AG04449 (cell line): ENCODE measurements around the gene METTL5.
"Not testable (repeated sequence)": the region's sequence is repeated elsewhere in the genome, so short reads cannot be mapped to it uniquely, and the experiment has no call there.

Experiments used
- CTCF ChIA-PET: fragments of 350-600 bp; formaldehyde crosslinking; extraction: SDS; loops from one replicate; lab custom pipeline; 2021; ENCODE audit warnings: antibody characterized with exemption; lab: Yijun Ruan, JAX
- POLR2A ChIA-PET: fragments of 400-600, 350-600 bp; formaldehyde crosslinking; extraction: SDS; loops from one replicate; lab custom pipeline; 2020; ENCODE audit warnings: antibody characterized with exemption, inconsistent platforms; lab: Yijun Ruan, JAX
- DNase-seq: peaks from one replicate; pipeline ENCODE4 v3.0.0-alpha.2; 2010; ENCODE audit warnings: low read depth, low spot score
- H3K4me3 ChIP-seq: 2 replicates; pipeline ENCODE4 v1.5.1; 2011; ENCODE audit warnings: low read depth, mild to moderate bottlenecking, control low read depth, low read length
- CTCF ChIP-seq: IDR thresholded peaks from one replicate; pipeline ENCODE4 v1.5.1; 2011; ENCODE audit warnings: mild to moderate bottlenecking, moderate library complexity, low read length, control low read depth, inconsistent platforms; ENCODE audit not compliant: insufficient read depth; ENCODE audit errors: missing control alignments

METTL5 gene

DNA sequence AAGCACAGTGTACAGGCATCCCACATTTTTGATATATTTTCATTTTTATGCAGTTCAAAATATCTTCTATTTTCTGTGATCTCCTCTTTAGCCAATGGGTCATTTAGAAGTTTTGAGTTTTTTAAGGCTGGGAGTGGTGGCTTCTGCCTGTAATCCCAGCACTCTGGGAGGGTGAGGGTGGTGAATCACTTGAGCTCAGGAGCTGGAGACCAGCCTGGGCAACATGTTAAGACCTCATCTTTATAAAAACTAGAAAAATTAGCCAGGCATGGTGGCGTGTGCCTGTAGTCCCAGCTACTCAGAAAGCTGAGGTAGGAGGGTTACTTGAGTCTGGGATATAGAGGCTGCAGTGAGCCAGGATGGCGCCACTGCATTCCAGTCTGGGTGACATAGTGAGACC, 20.3 kb upstream of the METTL5 start:
- POLR2A ChIA-PET: no interaction called here
- CTCF ChIA-PET: interaction anchor here (1.1 kb wide), 1 partner anchor 21 kb away, joined by 4 read pairs; no protein-coding TSS in a partner anchor

DNA sequence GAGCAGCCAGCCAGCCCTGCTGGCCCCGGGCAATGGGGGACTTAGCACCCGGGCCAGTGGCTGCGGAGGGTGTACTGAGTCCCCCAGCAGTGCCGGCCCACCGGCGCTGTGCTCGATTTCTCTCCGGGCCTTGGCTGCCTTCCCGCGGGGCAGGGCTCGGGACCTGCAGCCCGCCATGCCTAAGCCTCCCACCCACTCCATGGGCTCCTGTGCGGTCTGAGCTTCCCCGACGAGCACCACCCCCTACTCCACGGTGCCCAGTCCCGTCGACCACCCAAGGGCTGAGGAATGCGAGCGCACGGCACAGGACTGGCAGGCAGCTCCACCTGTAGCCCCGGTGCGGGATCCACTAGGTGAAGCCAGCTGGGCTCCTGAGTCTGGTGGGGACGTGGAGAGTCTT, 16.9 kb upstream of the METTL5 start:
- POLR2A ChIA-PET, DNase-seq, H3K4me3 ChIP-seq: not testable (repeated sequence)
- CTCF ChIA-PET: interaction anchor here (2.4 kb wide), 1 partner anchor 14 kb away, joined by 8 read pairs; the partner anchor contains the start of gene UBR3

More for the DNA sequence above, 20.3 kb upstream of the METTL5 start:
- TF ChIP-seq CTCF: no peak
- H3K4me3 ChIP-seq: no peak overlapping the region
- DNase-seq: no peak

GRCh38 chr2:169840747-169841142, 16.0 kb upstream of the METTL5 start:
- no peak for TF ChIP-seq CTCF
- POLR2A ChIA-PET: no interaction called here
- DNase-seq: no peak
- H3K4me3 ChIP-seq: no peak overlapping the region
- CTCF ChIA-PET: interaction anchor here (1.4 kb wide), 1 partner anchor 33 kb away, joined by 4 read pairs; no protein-coding TSS in a partner anchor

DNA sequence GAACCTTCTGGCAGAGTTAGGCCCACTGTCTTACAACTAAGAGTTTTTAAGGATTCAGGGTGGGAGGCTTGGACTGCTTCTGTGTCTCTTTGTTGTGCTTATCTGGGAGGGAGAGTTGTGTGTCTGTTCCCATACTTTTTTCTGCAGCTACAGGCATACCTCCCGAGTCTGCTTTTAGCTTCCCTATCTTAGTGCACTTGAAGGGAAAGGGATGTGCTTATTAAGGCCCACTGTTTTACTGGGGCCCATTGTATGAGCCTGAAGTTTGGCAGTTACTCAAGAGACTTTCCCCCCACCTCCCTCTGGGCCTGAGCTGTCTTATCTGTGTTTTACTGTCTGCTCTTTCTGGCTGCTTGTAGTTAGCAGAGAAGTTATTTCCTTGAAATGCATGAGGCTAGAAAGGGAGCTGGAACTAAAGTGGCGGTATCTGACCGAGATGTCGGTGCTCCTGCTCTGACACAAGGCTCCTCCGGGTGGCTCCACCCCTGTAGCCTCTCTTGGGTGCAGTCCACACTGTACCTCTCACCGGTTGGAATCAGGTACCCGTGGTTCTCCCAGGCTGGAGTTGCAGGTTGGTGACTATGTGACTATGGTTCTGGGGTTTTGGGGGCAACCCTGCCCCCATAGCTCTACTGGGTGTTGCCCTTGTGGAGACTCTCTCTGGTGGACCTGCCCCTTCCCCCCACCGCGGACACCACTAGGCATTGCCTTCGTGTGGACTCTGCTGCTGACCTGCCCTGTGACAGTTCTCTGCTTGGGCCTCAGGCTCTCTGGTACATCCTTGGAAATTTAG, 15.4 kb upstream of the METTL5 start:
- no peak overlapping the region for H3K4me3 ChIP-seq
- POLR2A ChIA-PET: no interaction called here
- DNase-seq: no peak
- CTCF ChIA-PET: interaction anchor here (1.4 kb wide), 1 partner anchor 34 kb away, joined by 4 read pairs; no protein-coding TSS in a partner anchor
- TF ChIP-seq CTCF: no peak

- TF ChIP-seq CTCF: no peak
- ChIA-PET CTCF (no interaction called here), POLR2A (no interaction called here)
- H3K4me3 ChIP-seq: no peak overlapping the region
- no peak for DNase-seq
These were observed 14.2 kb upstream of the METTL5 start for GRCh38 chr2:169838743-169839489.

GRCh38 chr2:169834401-169834800, 9.7 kb upstream of the METTL5 start:
- CTCF ChIA-PET: no interaction called here
- DNase-seq: no peak
- no peak overlapping the region for H3K4me3 ChIP-seq
- TF ChIP-seq CTCF: no peak
- POLR2A ChIA-PET: no interaction called here
